GM19468 (cell line): Measurements from ENCODE around the gene HECTD4.
"Not testable (repeated sequence)": the region's sequence is repeated elsewhere in the genome, so short reads cannot be mapped to it uniquely, and the experiment has no call there.

Source experiments
- ATAC-seq: cut with Tn5 transposase; IDR thresholded peaks from one replicate; pipeline ENCODE4 v1.9.1; 2021; ENCODE audit warnings: mild to moderate bottlenecking, moderate library complexity, moderate number of reproducible peaks; ENCODE audit not compliant: unreplicated experiment; ENCODE audit errors: extremely low read depth

Gene HECTD4

GRCh38 chr12:112354399-112354798 lies 27.8 kb downstream of the HECTD4 start:
- ATAC-seq: no peak

GRCh38 chr12:112353393-112353792 lies 28.8 kb downstream of the HECTD4 start:
- no peak for ATAC-seq

- ATAC-seq: no peak
Observed at GRCh38 chr12:112352921-112353320, 29.3 kb downstream of the HECTD4 start.

- ATAC-seq: no peak
Observed at GRCh38 chr12:112350593-112351592, 31.3 kb downstream of the HECTD4 start.

GRCh38 chr12:112349431-112349830 lies 32.8 kb downstream of the HECTD4 start:
- ATAC-seq: no peak

- ATAC-seq: not testable (repeated sequence)
Observed at GRCh38 chr12:112348926-112349325, 33.3 kb downstream of the HECTD4 start.

GRCh38 chr12:112347581-112347982 lies 34.6 kb downstream of the HECTD4 start:
- ATAC-seq: no peak

- no peak for ATAC-seq
Observed at GRCh38 chr12:112346194-112346593, 36.0 kb downstream of the HECTD4 start.

- no peak for ATAC-seq
Observed at GRCh38 chr12:112344220-112344619, 38.0 kb downstream of the HECTD4 start.

GRCh38 chr12:112342587-112342986 lies 39.6 kb downstream of the HECTD4 start:
- ATAC-seq: no peak

GRCh38 chr12:112341046-112341825 lies 41.0 kb downstream of the HECTD4 start:
- no peak for ATAC-seq

- ATAC-seq: no peak
Observed at GRCh38 chr12:112340230-112340629, 42.0 kb downstream of the HECTD4 start.

GRCh38 chr12:112334999-112335398 lies 47.2 kb downstream of the HECTD4 start:
- ATAC-seq: not testable (repeated sequence)

- no peak for ATAC-seq
Observed at GRCh38 chr12:112333019-112333418, 49.2 kb downstream of the HECTD4 start.

- ATAC-seq: no peak
Observed at GRCh38 chr12:112331886-112332285, 50.3 kb downstream of the HECTD4 start.

- ATAC-seq: no peak
Observed at GRCh38 chr12:112330706-112331105, 51.5 kb downstream of the HECTD4 start.

- no peak for ATAC-seq
Observed at GRCh38 chr12:112328456-112329124, 53.6 kb downstream of the HECTD4 start.

GRCh38 chr12:112327209-112327938 lies 54.9 kb downstream of the HECTD4 start:
- no peak for ATAC-seq

- no peak for ATAC-seq
Observed at GRCh38 chr12:112325622-112326207, 56.5 kb downstream of the HECTD4 start.
